Mesothelial cell of epicardium (in vitro differentiated cells): Measurements from ENCODE around the gene OCEL1. TPM values are rescaled to one million over a fixed set of nuclear protein-coding genes. Genes with fewer than 3 reads are reported as not detected.

Source experiments
- DNase-seq, 2 experiments: peaks; one replicate each; pipeline ENCODE4 v3.0.0; 2021; ENCODE audit warnings: low spot score in 2 of 2; ENCODE audit not compliant: unreplicated experiment in 2 of 2
- H3K27ac Mint-ChIP-seq: 2 replicates; pipeline ENCODE4 v1.8.0; 2021; ENCODE audit warnings: mixed read lengths
- H3K27me3 Mint-ChIP-seq: 2 replicates; pipeline ENCODE4 v1.8.0; 2021; ENCODE audit warnings: low read depth, mixed read lengths
- H3K36me3 Mint-ChIP-seq: 2 replicates; pipeline ENCODE4 v1.8.0; 2021; ENCODE audit warnings: mixed read lengths
- H3K4me1 Mint-ChIP-seq: 2 replicates; pipeline ENCODE4 v1.8.0; 2021; ENCODE audit warnings: mixed read lengths
- H3K4me3 Mint-ChIP-seq: 2 replicates; pipeline ENCODE4 v1.8.0; 2021; ENCODE audit warnings: mild to moderate bottlenecking, moderate library complexity, mixed read lengths
- H3K9me3 Mint-ChIP-seq: 2 replicates; pipeline ENCODE4 v1.8.0; 2021; ENCODE audit warnings: mixed read lengths
- CTCF ChIP-seq: fragments of 200-600 bp; sonication (generic); IDR thresholded peaks from one replicate; pipeline ENCODE4 v1.5.0; 2021; ENCODE audit warnings: antibody characterized with exemption; ENCODE audit not compliant: unreplicated experiment
- total RNA-seq: library from RNA; stranded (reverse); gene quantifications from 3 replicates; pipeline ENCODE4 v1.2.1, GENCODE V29; 2021

OCEL1 gene
- total RNA-seq, 1 donor from 2014 or later: 19.2 TPM

GRCh38 chr19:17205237-17206140, 20.5 kb upstream of the OCEL1 start:
- no peak for DNase-seq
- Mint-ChIP-seq H3K27me3 (no peaks in the 10 kb centered on the region), H3K4me3 (no peak overlapping the region), H3K27ac (no peak overlapping the region), H3K9me3 (no peaks in the 10 kb centered on the region), H3K4me1 (no peaks in the 10 kb centered on the region), H3K36me3 (peaks cover 41% of the 10 kb centered on the region)
- peak; percentile 33 for TF ChIP-seq CTCF

GRCh38 chr19:17206736-17207581, 19.1 kb upstream of the OCEL1 start:
- DNase-seq: no peak
- no peaks in the 10 kb centered on the region for H3K27me3 Mint-ChIP-seq
- H3K4me3 Mint-ChIP-seq: no peak overlapping the region
- H3K4me1 Mint-ChIP-seq: no peaks in the 10 kb centered on the region
- no peaks in the 10 kb centered on the region for H3K9me3 Mint-ChIP-seq
- no peak for TF ChIP-seq CTCF
- H3K27ac Mint-ChIP-seq: no peak overlapping the region
- peaks cover 31% of the 10 kb centered on the region for H3K36me3 Mint-ChIP-seq

- H3K27ac Mint-ChIP-seq: no peak overlapping the region
- DNase-seq: no peak
- H3K4me3 Mint-ChIP-seq: no peak overlapping the region
- TF ChIP-seq CTCF: no peak
- no peaks in the 10 kb centered on the region for H3K27me3 Mint-ChIP-seq
- no peaks in the 10 kb centered on the region for H3K9me3 Mint-ChIP-seq
- H3K36me3 Mint-ChIP-seq: peaks cover 27% of the 10 kb centered on the region
- peaks cover under 1% of the 10 kb centered on the region for H3K4me1 Mint-ChIP-seq
Observed at GRCh38 chr19:17209126-17210036, 16.6 kb upstream of the OCEL1 start.

- Mint-ChIP-seq H3K36me3 (peaks cover 27% of the 10 kb centered on the region), H3K27me3 (no peaks in the 10 kb centered on the region), H3K4me1 (peaks cover 5% of the 10 kb centered on the region), H3K4me3 (no peak overlapping the region), H3K9me3 (no peaks in the 10 kb centered on the region), H3K27ac (no peak overlapping the region)
- TF ChIP-seq CTCF: no peak
- no peak for DNase-seq
Observed at GRCh38 chr19:17210296-17210695, 15.7 kb upstream of the OCEL1 start.
